ENCODE measurements around the gene DDB1. TPM values are rescaled to one million over a fixed set of nuclear protein-coding genes. Genes with fewer than 3 reads are reported as not detected.

DDB1 gene
- total and polyA plus RNA-seq, 9 of the 15 experiments (the other 6 are each of a cell fraction or from before 2014, with no cell fraction given): 172 to 361 (median 266) TPM

GRCh38 chr11:61287338-61287977, 45.4 kb downstream of the DDB1 start (continued):
- TF ChIP-seq ZNF407 (IDR thresholded peaks at IDR 0.05; ENCODE audit: low read depth): no peak
- peak in 1 of 2 experiments; percentile 16 for TF ChIP-seq AFF1 (IDR thresholded peaks at IDR 0.05; ENCODE audit: low read depth in 1 of 2, partially characterized antibody in 2 of 2)
- TF ChIP-seq ZNF140 (CRISPR knock-in tag; IDR thresholded peaks at IDR 0.05): no peak
- peak; percentile 23 for TF ChIP-seq KDM5B (IDR thresholded peaks at IDR 0.05; ENCODE audit: insufficient replicate concordance, low read depth, low read length)
- peak; percentile 87 for TF ChIP-seq SMAD4 (CRISPR knock-in tag; conservative IDR thresholded peaks at IDR 0.05)
- TF ChIP-seq HMG20A (CRISPR knock-in tag; conservative IDR thresholded peaks at IDR 0.05): no peak
- TF ChIP-seq MEF2D (tag; conservative IDR thresholded peaks at IDR 0.05; ENCODE audit: low read depth): no peak
- TF ChIP-seq ZNF3 (CRISPR knock-in tag; IDR thresholded peaks at IDR 0.05): no peak
- TF ChIP-seq CREM (IDR thresholded peaks at IDR 0.05; ENCODE audit: low read depth): peak; percentile 86
- peak; percentile 92 for TF ChIP-seq CTBP1 (IDR thresholded peaks at IDR 0.05; ENCODE audit: borderline replicate concordance)
- TF ChIP-seq ZKSCAN1 (IDR thresholded peaks at IDR 0.05; ENCODE audit: low read depth, low read length): peak; percentile 76
- TF ChIP-seq ZNF583 (CRISPR knock-in tag; IDR thresholded peaks at IDR 0.05): no peak
- TF ChIP-seq ELF4 (CRISPR knock-in tag; IDR thresholded peaks at IDR 0.05): peak; percentile 66; the same call in 1 of the 2 replicates
- peak; percentile 83 for TF ChIP-seq LCOR (CRISPR knock-in tag; IDR thresholded peaks at IDR 0.05)
- TF ChIP-seq ZNF395 (CRISPR knock-in tag; IDR thresholded peaks at IDR 0.05): peak; percentile 53; the same call in 1 of the 2 replicates
- peak; percentile 61 for TF ChIP-seq POLR2A (conservative IDR thresholded peaks at IDR 0.05)
